HG02870 (cell line): ENCODE measurements around the gene COPS7B.
"Not testable (repeated sequence)": the region's sequence is repeated elsewhere in the genome, so short reads cannot be mapped to it uniquely, and the experiment has no call there.

Experiments used
- ATAC-seq: cut with Tn5 transposase; IDR thresholded peaks from one replicate; pipeline ENCODE4 v1.9.1; 2021; ENCODE audit warnings: mild to moderate bottlenecking, moderate library complexity; ENCODE audit not compliant: unreplicated experiment

The COPS7B gene

DNA sequence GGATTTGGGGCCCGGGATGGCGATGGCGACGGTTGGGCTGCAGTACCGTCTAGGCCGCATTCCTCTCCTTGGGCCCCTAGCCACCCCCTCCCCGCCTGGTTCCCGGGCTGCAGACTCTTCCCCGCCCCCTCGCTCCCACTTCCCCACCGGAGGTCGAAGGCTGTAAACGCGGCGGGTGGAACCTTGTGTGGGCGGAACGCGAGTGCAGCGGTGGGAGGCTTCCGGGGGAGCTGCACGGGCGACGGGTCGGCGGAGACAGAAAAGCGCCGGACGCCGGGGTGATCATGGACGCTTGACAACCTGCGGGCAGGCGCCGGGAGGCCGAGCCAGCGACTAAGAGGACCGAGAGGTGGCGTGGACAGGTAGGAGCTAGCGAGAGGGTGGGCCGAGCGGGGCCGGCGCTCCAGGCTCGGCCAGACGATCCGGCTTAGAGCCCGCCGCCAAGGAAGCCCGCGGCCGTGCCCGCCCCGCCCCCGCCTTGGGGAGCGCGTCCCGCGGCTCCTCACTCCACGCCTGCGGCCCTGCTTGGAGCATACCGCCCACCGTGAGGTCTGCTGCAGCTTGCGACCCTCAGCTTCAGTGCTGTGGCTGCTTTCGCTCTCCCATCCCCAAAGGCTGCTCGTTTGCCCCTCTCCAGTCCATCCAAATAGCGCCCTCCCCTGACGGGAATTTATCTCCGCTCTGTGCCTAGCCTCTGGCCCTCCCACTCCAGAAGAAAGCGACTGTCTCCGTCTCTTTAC lies at the start of gene COPS7B:
Gene COPS7B, plus strand, starts transcription at position 269 of the 740 bp plus-strand sequence. CDS start 2,126 bp downstream, outside the sequence.
- peak; percentile 55 for ATAC-seq

DNA sequence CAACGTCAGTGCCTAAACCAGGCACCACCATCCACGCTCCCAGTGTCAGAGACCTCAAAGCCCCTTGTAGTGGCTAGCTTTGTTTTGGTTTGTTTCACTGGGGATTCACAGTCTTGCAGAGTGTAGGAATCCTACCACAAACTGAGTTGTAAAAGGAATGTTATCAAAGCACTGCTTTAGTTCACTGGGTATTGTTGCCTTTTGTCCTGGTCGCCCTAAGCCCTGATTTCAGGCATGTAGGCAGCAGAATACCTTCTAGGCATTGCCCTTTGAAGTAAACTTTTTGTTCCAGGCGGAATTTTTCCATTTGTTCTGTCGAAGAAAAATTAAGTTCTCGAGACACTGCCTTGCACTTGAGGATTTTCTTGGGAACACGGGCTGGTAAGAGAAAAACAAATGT lies 48.5 kb upstream of the COPS7B start:
- no peak for ATAC-seq

DNA sequence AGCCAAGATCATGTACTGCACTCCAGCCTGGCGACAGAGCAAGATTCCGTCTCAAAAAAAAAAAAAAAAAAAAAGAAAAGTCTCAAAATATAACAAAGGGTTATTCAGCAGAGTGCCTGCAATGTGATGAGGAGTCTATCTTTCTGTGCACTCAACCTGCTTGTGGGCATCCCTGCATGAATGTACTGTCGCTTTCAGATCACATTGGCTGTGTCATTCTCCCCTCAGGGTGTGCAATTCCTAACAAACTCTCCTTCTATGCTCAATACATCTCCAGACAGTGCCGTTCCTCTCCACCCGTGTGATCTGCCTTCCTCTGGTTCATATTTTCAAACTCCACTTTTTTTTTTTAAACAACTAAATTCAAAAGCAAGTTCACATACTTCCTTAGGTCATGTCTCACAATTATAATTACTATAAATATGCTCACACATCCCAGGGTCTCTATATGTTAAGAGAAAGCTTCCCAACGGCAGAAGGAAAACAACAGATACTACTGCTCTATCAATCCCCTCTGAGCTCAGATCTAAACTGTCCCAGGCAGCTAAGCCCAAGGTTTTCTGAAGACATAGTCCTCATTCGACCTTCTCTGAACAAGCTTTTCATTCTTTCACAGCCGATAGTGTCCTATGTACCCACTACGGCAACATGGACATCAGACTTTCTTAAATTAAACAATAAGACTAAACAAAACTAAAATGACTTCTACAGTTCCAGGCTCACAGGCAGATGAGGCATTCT lies 42.7 kb upstream of the COPS7B start:
- ATAC-seq, result no peak

DNA sequence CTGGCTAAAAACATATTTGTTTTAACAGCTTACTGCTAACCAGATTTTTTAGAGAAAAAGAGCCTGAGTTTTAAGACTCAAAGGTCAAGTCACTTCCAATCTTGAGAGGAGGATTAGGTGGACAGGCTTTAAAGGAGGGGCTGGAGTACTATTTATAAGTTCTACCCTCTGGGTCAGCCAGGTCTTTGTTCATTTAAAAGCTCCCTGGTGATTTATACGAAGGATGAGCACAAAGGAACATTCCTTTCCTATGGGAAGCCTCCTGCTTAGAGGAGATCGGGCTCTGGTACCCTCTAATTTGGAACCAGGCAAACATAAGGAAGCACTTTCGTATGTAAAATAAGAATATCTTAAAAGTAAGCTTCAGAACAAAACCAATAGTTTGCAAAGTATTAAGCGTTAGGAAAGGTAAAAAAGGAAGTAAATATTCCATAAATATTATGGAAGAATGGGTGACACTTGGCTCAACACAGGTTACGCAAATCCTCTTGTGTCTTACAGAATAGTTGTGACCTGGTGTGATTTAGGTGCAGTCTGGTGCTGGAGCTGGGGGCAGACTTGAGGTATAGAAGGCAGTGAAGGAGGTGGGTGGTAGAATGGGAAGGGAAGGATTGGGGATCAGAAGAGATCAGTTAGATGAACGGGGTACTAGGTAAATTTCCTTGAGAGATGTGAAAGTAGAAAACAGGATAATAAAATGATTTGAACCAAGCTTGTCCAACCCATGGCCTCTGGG lies 40.8 kb upstream of the COPS7B start:
- no peak for ATAC-seq

DNA sequence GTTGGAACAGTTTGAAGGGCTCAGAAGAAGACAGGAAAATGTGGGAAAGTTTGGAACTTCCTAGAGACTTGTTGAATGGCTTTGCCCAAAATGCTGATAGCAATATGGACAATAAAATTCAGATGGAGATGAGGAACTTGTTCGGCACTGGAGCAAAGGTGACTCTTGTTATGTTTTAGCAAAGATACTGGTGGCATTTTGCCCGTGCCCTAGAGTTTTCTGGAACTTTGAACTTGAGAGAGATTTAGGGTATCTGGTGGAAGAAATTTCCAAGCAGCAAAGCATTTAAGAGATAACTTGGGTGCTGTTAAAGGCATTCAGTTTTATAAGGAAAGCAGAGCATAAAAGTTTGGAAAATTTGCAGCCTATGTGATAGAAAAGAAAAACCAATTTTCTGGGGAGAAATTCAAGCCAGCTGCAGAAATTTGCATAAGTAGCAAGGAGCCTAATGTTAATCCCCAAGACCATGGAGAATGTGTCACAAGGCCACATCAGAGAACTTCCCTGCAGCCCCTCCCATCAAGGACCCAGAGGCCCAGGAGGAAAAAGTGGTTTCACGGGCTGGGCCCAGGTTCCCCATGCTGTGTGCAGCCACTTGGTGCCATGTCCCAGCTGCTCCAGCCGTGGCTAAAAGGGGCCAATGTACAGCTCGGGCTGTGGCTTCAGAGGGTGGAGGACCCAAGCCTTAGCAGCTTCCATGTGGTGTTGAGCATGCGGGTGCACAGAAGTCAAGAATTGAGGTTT lies 37.9 kb upstream of the COPS7B start:
- not testable (repeated sequence) for ATAC-seq

DNA sequence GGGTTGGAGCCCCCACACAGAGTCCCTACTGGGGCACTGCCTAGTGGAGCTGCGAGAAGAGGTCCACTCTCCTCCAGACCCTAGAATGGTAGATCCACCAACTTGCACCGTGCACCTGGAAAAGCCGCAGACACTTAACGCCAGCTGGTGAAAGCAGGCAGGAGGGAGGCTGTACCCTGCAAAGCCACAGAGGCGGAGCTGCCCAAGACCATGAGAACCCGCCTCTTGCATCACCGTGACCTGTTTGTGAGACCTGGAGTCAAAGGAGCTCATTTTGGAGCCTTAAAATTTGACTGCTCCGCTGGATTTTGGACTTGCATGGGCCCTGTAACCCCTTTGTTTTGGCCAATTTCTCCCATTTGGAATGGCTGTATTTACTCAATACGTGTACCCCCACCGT lies 37.2 kb upstream of the COPS7B start:
- ATAC-seq, result not testable (repeated sequence)

DNA sequence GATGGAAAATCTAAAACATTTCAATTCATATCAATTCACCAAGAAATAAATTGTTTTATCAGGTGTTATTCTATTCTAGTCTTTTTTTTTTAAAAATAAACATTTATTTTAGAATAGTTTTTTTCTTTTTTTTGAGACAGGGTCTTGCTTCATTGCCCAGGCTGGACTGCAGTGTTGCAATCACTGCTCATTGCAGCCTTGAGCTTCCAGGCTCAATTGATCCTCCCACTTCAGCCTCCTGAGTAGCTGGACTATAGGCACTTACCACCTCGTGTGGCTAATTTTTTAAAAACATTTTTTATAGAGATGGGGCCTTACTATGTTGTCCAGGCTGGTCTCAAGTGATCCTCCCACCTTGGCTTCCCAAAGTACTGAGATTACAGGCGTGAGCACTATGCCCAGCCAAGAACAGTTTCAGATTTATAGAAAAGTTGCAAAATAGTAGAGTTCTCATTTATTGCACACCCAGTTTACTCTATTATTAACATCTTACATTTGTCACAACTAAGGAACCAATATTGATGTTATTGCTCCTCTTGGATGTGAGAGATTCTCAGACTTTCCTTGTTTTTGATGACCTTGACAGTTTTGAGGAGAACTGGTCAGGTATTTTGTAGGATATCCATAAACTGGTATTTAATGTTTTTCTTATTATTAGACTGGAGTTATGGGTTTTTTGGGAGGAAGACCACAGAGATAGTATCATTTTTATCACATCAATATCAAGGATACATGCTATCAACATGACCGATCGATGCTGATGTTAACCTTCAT lies 35.0 kb upstream of the COPS7B start:
- ATAC-seq, result no peak

DNA sequence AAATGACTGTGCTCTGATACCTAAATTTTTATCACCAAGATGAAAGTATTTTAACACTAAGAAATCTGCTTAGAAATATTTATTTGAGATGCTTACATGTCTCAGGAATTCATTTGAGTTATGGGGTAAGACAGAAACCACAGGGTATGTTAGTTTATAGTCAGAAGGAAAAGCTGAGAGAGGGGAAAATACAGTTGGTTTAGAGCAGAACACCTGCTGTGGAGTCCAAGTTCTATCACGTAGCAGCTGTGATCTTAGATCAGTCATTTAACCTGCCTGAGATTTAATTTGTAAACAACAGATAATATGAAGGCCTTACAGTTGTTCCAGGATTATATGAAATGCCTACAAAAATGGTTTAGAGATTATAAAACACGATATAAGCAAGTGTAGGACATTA lies 34.2 kb upstream of the COPS7B start:
- no peak for ATAC-seq

DNA sequence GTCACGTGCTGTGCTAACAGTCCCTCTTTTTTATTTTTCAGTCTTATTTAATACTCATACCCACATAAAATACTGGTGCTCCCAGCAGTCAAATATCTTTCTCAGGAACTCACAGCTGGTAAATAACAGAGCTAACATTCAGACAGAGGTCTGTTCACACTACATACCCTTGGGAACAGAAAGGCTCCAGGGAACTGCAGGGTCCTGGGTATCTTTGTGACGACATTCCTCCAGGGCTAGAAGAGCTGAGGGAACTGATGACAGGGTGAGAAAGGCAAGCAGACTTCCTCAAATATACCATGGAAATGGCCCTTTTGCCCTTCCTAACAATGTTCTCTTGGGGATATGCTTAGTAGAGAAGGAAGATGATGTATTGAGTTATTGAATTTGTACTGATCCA lies 24.5 kb upstream of the COPS7B start:
- no peak for ATAC-seq

DNA sequence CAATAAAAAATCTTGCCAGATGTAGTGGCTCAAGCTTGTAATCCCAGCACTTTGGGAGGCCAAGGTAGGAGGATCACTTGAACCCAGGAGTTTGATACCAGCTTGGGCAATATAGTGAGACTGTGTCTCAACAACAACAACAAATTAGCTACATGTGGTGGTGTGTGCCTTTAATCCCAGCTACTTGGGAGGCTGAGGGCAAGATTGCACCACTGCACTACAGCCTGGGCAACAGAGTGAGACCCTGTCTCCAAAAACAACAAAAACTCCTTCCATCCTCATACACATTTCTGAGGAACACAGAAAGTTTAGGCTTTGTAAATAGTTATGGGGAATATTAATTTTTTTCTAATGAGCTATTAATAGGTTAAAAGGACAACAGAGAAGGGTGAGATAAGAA lies 22.1 kb upstream of the COPS7B start:
- no peak for ATAC-seq

DNA sequence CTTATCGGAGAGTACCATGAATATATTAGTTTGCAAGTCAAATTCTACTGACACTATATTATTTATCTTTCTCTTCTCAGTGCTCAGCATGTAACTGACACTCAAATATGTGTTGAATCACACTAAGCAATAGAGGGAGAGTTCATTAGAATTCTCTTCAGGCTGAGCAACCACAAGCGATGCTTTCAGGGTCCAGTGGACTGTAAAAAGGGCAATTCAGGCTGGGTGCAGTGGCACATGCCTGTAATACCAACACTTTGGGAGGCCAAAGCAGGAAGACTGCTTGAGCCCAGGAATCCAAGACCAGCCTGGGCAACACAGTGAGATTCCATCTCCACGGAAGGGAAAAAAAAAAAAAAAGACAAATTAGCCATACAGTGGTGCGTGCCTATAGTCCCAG lies 21.5 kb upstream of the COPS7B start:
- no peak for ATAC-seq

DNA sequence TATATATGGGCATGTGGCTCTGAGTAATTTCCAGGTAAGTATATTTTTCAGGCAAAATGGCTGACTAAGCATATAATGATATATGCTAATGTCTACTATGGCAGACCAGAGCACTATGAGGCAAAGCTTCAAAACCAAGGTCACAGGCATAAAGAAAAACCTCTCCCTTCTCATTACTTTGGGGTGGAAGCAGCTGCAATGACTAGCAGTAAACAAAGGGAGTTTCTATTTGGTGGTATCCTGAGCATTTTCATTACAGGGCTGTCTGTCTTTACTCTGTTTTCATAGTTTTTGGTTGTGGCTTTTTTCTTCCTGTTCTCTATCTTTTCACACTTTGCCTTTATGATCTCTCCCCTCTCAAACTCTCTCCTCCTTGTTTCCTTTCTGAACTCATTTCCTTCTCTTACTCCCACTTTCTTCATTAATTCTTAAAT lies 20.7 kb upstream of the COPS7B start:
- ATAC-seq, result no peak

DNA sequence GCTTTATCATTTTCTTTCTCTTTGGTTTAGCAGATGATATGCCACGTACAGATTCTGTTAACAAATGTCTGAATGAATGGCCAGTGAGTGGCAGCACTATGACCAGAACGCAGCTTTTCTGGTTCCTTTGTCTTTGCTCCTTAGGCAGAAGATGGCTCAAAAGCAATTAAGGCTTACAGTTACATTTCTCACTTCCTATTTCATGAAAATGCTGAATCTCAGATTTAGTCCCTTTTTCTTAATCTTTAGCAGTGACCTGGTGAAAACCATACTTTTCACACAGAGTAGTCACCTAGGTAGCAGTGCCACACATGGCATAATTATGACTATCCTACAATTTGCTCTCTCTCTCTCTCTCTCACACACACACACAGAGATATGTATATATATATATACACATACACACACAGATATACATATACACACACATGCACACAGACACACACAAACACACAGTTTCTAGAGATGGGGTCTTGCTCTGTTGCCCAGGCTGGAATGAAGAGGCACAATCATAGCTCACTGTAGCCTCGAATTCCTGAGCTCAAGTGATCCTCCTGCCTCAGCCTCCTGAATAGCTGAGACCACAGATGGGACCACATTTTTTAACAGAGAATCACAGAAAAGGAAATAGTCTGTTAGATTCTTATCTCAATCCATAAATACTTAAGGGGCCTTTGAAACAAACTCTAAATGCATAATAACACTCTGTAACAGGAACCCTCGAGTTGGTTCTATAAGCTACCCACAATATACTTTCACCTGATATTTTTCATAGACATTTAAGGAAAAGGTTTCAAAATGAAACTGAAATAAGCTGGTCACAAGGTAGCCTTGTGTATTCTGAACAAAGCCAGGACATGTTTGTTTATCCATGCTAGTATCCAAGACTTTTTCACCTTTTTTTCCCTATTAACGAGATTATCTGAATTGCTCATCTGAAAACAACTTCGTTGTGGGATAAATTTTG lies 16.8 kb upstream of the COPS7B start:
- no peak for ATAC-seq

DNA sequence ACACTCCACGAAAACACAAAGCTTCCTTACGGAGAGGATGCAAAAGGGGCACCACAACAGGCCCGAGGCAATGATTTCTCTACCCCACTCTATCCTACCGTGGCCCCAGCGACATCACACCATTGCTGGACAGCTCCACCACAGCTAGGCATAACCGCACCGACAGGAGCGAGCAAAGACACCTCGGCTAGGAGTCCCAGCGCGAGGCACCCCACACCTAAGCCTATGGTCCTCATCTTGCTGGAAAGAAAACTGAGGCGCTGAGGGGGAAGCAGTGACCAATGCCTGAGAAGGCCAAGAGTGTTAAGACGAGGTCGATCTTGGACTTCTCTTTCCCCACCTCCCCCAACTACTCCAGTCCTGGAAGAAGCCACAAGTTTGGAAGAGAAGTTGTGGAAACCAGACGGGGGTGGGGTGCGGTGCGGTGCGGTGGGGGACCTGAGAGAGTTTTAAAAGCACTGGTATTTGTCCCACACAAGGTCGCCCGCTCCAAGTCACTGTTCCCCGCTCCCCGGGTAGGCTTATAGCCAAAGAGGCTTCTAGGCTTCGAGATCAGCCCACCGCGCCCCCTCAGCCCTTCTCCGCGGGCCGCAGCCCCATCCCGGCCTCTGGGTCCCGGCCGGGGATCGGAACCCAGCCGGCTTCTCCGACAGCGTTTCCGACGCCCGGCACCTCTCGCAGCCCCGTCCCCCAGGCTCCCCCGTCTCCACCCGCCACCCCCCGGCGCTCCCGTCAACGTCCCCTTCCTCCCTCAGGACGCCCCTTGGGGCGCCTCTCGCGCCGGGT lies 5.9 kb upstream of the COPS7B start:
- peak; percentile 11 for ATAC-seq

DNA sequence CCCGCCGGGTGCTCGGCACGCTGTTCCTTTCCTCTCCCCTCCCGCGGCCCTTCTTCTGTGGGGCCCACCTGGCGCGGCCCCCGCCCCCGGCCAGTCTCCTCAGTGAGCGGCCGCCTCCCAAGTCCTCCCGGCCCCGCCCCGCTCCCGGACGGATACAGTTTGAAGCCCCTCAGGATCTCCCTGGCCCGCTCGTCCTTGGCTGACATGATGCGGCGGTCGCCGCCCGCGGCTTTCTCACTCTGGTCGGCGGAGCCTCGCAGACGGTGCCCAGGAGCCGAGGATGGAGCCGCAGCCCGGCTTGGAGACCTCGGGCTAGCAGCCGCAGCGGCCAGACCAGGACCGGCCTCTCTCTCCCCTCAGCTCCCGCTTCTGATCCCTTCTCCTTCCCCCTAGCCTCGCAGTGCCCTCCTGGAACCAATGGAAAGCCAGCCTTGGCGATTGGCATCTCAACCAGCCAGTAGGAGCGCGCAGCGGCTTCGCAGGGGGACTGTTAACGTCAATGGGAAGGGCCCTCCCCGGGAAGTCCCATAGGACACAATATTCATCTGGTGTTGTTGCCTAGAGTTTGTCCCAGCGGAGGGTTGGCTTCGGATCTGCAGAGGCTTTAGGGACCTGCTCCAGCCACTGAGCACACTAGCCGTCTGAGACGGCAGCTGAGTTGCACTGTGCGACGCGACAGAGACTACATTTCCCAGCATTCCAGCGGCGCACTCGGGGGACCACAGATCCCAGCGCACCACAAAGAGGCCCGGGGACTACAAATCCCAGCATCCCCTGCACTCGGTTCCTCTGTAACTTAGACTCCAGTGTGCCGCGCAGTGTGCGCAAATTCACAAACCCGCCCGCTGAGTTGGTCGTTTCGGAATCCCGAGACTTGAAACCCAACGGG lies 5.1 kb upstream of the COPS7B start, which contains the start of gene PDE6D:
Gene PDE6D, minus strand, starts transcription at position 374 of the 889 bp plus-strand sequence. Its CDS starts 168 bp downstream, at position 206.
- ATAC-seq, result peak; percentile 84

DNA sequence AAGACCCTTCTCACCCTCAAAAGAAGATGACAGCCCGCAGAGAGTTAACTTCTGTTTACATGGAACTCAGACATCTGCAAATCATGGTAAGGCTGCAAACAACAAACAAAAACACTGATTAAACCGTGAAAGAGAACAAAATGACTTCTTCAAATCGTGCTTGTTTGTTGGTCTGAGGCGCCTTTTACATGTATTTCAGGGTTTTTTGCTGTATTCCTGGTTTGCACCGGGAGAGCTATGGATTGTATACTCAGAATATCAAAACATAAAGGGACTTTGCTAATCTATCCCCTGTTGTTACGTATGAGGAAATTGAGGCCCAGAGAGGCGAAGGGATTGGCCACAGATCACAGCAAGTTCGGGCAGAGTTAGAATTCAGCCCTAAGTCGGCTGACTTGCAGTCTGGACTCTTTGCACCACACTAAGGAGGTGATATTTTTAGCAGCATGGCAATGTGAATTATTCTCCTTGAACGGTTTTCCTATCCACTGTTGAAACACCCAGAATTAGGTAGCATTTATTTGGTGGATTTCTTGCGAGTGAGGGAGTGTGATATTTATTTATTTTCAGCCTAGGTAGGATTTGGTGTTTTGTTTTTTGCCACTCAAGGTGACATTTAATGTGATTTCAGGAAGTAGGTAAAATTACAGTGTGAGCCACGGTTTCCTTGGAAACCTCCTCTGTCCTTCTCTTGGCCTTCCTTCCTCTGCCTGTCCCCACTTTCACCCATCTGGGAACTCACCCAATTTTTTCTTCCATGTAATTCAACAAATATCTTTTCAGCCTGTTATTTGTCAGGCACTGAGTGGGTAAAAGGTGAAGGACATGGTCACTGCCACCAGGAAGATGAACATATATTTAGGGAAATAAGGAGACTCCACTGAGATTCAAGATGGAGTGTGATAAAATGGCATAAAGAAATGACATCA lies 4.2 kb upstream of the COPS7B start:
- no peak for ATAC-seq
